Lung microvascular endothelial cell (primary cell): Measurements from ENCODE around the gene RAB29. TPM values are rescaled to one million over a fixed set of nuclear protein-coding genes. Genes with fewer than 3 reads are reported as not detected.
A peak's percentile ranks its signal among the peaks of the same experiment; 100 is the strongest.

Source experiments
- DNase-seq, 2 donors: peaks; one replicate each; pipeline versions ENCODE4 v3.0.0 to v3.0.0-alpha.2; 2010; ENCODE audit warnings: low read depth in 2 of 2
- total RNA-seq: library from RNA; depleted of rRNA; stranded (reverse); fragments of >200 nt; gene quantifications from 2 replicates; pipeline ENCODE4 v1.2.1, GENCODE V29; 2014

Gene RAB29
- total RNA-seq, 1 donor from 2014 or later: 20.4 TPM

- DNase-seq: no peak
These were observed 21.9 kb upstream of the RAB29 start for GRCh38 chr1:205797168-205797567.

GRCh38 chr1:205794011-205794730, 18.9 kb upstream of the RAB29 start:
- no peak for DNase-seq

GRCh38 chr1:205792961-205793673, 17.8 kb upstream of the RAB29 start:
- no peak for DNase-seq

GRCh38 chr1:205792481-205792881, 17.2 kb upstream of the RAB29 start:
- no peak for DNase-seq

- peak; percentile 65 to 75 for DNase-seq
These were observed 16.4 kb upstream of the RAB29 start for GRCh38 chr1:205791568-205792180.

GRCh38 chr1:205787287-205787916, 12.1 kb upstream of the RAB29 start:
- no peak for DNase-seq

GRCh38 chr1:205786601-205787000, 11.3 kb upstream of the RAB29 start:
- DNase-seq: no peak

GRCh38 chr1:205785446-205785845, 10.2 kb upstream of the RAB29 start:
- DNase-seq: no peak

GRCh38 chr1:205783904-205784303, 8.6 kb upstream of the RAB29 start:
- no peak for DNase-seq

GRCh38 chr1:205783433-205783795, 8.1 kb upstream of the RAB29 start:
- DNase-seq: no peak

- no peak for DNase-seq
These were observed 7.5 kb upstream of the RAB29 start for GRCh38 chr1:205782627-205783432.

GRCh38 chr1:205780335-205780734, 5.1 kb upstream of the RAB29 start:
- DNase-seq: no peak

GRCh38 chr1:205777994-205778393, 2.7 kb upstream of the RAB29 start:
- no peak for DNase-seq

- DNase-seq: peak; percentile 68 to 87
These were observed 405 bp upstream of the RAB29 start for GRCh38 chr1:205775717-205776056.

- DNase-seq: peak; percentile 10 to 37
These were observed 876 bp downstream of the RAB29 start for GRCh38 chr1:205774198-205775014.

GRCh38 chr1:205772607-205773032, 2.7 kb downstream of the RAB29 start:
- DNase-seq: no peak

GRCh38 chr1:205770618-205771017, 4.7 kb downstream of the RAB29 start:
- no peak for DNase-seq

GRCh38 chr1:205769641-205770365, 5.5 kb downstream of the RAB29 start:
- no peak for DNase-seq

GRCh38 chr1:205767248-205767647, 8.0 kb downstream of the RAB29 start:
- no peak for DNase-seq

GRCh38 chr1:205766570-205766969, 8.7 kb downstream of the RAB29 start:
- no peak for DNase-seq
